ENCODE data around the gene DYNC2I2.
A peak's percentile ranks its signal among the peaks of the same experiment; 100 is the strongest.
"Not testable (repeated sequence)": the region's sequence is repeated elsewhere in the genome, so short reads cannot be mapped to it uniquely, and the experiment has no call there.

Gene DYNC2I2

GRCh38 chr9:128677794-128678193 lies 21.1 kb upstream of the DYNC2I2 start:
- no peaks in the 10 kb centered on the region for H3K27me3 Mint-ChIP-seq (ENCODE audit: low read depth)
- no peaks in the 10 kb centered on the region for H3K9me3 Mint-ChIP-seq
- H3K4me3 Mint-ChIP-seq, result no peak overlapping the region
- no peak overlapping the region for H3K27ac Mint-ChIP-seq
- no peaks in the 10 kb centered on the region for H3K4me1 Mint-ChIP-seq
- no peaks in the 10 kb centered on the region for H3K36me3 Mint-ChIP-seq (ENCODE audit: low read depth)
- no peak for TF ChIP-seq CTCF (IDR thresholded peaks at IDR 0.05; ENCODE audit: unreplicated experiment in 3 of 3)

- Mint-ChIP-seq H3K36me3 (ENCODE audit: low read depth) (no peaks in the 10 kb centered on the region), H3K9me3 (no peaks in the 10 kb centered on the region), H3K27me3 (ENCODE audit: low read depth) (no peaks in the 10 kb centered on the region), H3K4me1 (no peaks in the 10 kb centered on the region), H3K27ac (no peak overlapping the region), H3K4me3 (no peak overlapping the region)
- TF ChIP-seq CTCF (IDR thresholded peaks at IDR 0.05; ENCODE audit: unreplicated experiment in 3 of 3), result no peak
Observed at GRCh38 chr9:128675382-128675781, 18.7 kb upstream of the DYNC2I2 start.

- no peaks in the 10 kb centered on the region for H3K9me3 Mint-ChIP-seq
- H3K36me3 Mint-ChIP-seq (ENCODE audit: low read depth), result no peaks in the 10 kb centered on the region
Observed at GRCh38 chr9:128669786-128670185, 13.1 kb upstream of the DYNC2I2 start.

GRCh38 chr9:128666481-128666941 lies 9.9 kb upstream of the DYNC2I2 start:
- H3K27me3 Mint-ChIP-seq (ENCODE audit: low read depth); H3K4me3 Mint-ChIP-seq; H3K4me1 Mint-ChIP-seq; H3K27ac Mint-ChIP-seq; H3K9me3 Mint-ChIP-seq; H3K36me3 Mint-ChIP-seq (ENCODE audit: low read depth): not testable (repeated sequence)

More at GRCh38 chr9:128669786-128670185, 13.1 kb upstream of the DYNC2I2 start:
- Mint-ChIP-seq H3K27me3 (ENCODE audit: low read depth) (no peaks in the 10 kb centered on the region), H3K27ac (no peak overlapping the region), H3K4me1 (no peaks in the 10 kb centered on the region), H3K4me3 (no peak overlapping the region)
- no peak for TF ChIP-seq CTCF (IDR thresholded peaks at IDR 0.05; ENCODE audit: unreplicated experiment in 3 of 3)

- peak overlapping the region in 2 of 3 experiments; percentile 89 to 95 for H3K4me3 Mint-ChIP-seq
- H3K4me1 Mint-ChIP-seq, result peaks cover 6% of the 10 kb centered on the region
- no peaks in the 10 kb centered on the region for H3K36me3 Mint-ChIP-seq (ENCODE audit: low read depth)
- H3K27ac Mint-ChIP-seq, result peak overlapping the region; percentile 100
- no peaks in the 10 kb centered on the region for H3K9me3 Mint-ChIP-seq
- TF ChIP-seq CTCF (IDR thresholded peaks at IDR 0.05; ENCODE audit: unreplicated experiment in 3 of 3), result no peak
- H3K27me3 Mint-ChIP-seq (ENCODE audit: low read depth), result no peaks in the 10 kb centered on the region
Observed at GRCh38 chr9:128657796-128658195, 1.1 kb upstream of the DYNC2I2 start.

GRCh38 chr9:128657344-128657704 lies 677 bp upstream of the DYNC2I2 start:
- H3K4me1 Mint-ChIP-seq, result peaks cover 6% of the 10 kb centered on the region
- H3K27me3 Mint-ChIP-seq (ENCODE audit: low read depth), result no peaks in the 10 kb centered on the region
- H3K9me3 Mint-ChIP-seq, result no peaks in the 10 kb centered on the region
- no peaks in the 10 kb centered on the region for H3K36me3 Mint-ChIP-seq (ENCODE audit: low read depth)
- no peak for TF ChIP-seq CTCF (IDR thresholded peaks at IDR 0.05; ENCODE audit: unreplicated experiment in 3 of 3)
- peak overlapping the region; percentile 89 to 95 (median 92) for H3K4me3 Mint-ChIP-seq
- H3K27ac Mint-ChIP-seq, result peak overlapping the region; percentile 100

Data from nephron (organoid).